Stimulated activated CD4-positive, alpha-beta T cell treated with anti-CD3 and anti-CD28 coated beads, Interleukin-1b, Interleukin-23, amount 100 ng/mL, for 48 hours (primary cell): ENCODE measurements around the gene TXNRD1.
"Not testable (repeated sequence)": the region's sequence is repeated elsewhere in the genome, so short reads cannot be mapped to it uniquely, and the experiment has no call there.

Experiments used
- DNase-seq: peaks from one replicate; pipeline ENCODE4 v3.0.0-alpha.2; 2020

TXNRD1 gene

DNA sequence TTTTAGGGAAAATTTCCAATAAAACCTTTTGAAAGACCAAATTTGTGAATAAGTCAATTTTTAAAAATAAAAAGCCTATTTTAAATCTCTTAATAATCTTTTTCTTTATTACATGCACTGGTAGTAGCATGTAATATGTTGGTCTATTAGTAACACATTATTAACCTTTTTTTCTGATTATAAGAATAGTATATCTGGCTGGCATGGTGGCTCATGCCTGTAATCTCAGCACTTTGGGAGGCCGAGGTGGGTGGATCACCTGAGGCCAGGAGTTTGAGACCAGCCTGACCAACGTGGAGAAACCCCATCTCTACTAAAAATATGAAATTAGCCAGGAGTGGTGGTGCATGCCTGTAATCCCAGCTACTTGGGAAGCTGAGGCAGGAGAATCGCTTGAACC, 116.7 kb downstream of the TXNRD1 start:
- DNase-seq: not testable (repeated sequence)

DNA sequence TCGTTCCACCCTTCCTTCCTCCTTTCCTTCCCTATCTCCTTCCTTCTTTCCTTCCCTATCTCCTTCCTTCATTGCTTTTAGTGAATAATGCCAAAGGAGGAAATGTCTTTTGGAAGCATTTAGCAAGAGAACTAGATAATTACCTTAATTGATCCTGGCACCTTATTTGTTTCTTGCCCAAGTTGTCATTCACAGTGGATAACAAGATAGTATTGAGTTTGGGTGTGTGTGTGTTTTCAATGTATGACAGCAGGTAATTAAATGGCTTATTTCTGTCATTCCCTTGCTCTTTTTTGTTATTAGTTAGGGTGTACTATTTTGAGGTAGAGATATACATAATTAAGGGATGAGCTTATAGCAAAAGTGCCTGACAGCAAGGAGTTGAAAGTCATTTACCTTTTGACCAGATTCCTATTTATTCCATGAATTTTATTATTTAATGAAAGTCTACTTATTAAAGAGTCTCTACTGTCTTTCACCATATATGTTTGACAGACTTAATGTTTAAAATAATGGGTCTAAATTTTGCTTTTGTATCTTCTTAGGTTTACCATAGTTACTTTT, 118.2 kb downstream of the TXNRD1 start:
- DNase-seq: no peak

- DNase-seq: no peak
Measured at GRCh38 chr12:104334581-104334980, 119.0 kb downstream of the TXNRD1 start.

GRCh38 chr12:104336115-104336514, 120.5 kb downstream of the TXNRD1 start:
- DNase-seq: no peak

- DNase-seq: no peak
Measured at GRCh38 chr12:104337030-104337558, 121.5 kb downstream of the TXNRD1 start.

- no peak for DNase-seq
Measured at GRCh38 chr12:104339663-104340062, 124.1 kb downstream of the TXNRD1 start.

DNA sequence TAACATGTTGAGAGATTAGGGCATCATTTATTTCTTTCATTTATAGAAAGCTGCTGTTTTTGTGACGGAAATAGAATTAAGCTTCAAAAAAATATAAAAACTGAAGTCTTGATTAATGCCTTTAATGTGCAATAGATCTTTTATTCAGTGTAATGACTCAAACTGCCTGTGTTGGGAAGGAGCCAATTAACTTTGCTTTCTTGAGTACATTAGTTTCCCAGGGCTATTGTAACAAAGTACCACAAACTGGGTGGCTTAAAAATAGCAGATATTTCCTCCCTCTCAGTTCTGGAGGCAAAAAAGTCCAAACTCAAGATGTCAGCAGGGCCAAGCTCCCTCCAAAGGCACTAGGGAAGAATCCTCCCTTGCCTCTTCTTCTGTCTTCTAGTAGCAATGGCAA, 124.6 kb downstream of the TXNRD1 start:
- DNase-seq: no peak

GRCh38 chr12:104340925-104341611, 125.5 kb downstream of the TXNRD1 start:
- DNase-seq: no peak

GRCh38 chr12:104342147-104342546, 126.6 kb downstream of the TXNRD1 start:
- no peak for DNase-seq

GRCh38 chr12:104342635-104343249, 127.2 kb downstream of the TXNRD1 start:
- DNase-seq: no peak

- DNase-seq: no peak
Measured at GRCh38 chr12:104344682-104345081, 129.1 kb downstream of the TXNRD1 start.

- DNase-seq: no peak
Measured at GRCh38 chr12:104345234-104346066, 129.9 kb downstream of the TXNRD1 start.

- DNase-seq: no peak
Measured at GRCh38 chr12:104347374-104348075, 131.9 kb downstream of the TXNRD1 start.

DNA sequence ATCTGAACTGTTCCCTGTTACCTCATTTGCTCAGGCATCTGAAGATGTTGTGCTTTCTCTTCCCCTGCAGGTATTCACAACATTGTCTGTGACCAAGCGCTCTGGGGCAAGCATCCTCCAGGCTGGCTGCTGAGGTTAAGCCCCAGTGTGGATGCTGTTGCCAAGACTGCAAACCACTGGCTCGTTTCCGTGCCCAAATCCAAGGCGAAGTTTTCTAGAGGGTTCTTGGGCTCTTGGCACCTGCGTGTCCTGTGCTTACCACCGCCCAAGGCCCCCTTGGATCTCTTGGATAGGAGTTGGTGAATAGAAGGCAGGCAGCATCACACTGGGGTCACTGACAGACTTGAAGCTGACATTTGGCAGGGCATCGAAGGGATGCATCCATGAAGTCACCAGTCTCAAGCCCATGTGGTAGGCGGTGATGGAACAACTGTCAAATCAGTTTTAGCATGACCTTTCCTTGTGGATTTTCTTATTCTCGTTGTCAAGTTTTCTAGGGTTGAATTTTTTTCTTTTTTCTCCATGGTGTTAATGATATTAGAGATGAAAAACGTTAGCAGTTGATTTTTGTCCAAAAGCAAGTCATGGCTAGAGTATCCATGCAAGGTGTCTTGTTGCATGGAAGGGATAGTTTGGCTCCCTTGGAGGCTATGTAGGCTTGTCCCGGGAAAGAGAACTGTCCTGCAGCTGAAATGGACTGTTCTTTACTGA, 132.9 kb downstream of the TXNRD1 start:
- no peak for DNase-seq

GRCh38 chr12:104348994-104349494, 133.5 kb downstream of the TXNRD1 start:
- no peak for DNase-seq

GRCh38 chr12:104350211-104351056, 134.9 kb downstream of the TXNRD1 start:
- DNase-seq: no peak

DNA sequence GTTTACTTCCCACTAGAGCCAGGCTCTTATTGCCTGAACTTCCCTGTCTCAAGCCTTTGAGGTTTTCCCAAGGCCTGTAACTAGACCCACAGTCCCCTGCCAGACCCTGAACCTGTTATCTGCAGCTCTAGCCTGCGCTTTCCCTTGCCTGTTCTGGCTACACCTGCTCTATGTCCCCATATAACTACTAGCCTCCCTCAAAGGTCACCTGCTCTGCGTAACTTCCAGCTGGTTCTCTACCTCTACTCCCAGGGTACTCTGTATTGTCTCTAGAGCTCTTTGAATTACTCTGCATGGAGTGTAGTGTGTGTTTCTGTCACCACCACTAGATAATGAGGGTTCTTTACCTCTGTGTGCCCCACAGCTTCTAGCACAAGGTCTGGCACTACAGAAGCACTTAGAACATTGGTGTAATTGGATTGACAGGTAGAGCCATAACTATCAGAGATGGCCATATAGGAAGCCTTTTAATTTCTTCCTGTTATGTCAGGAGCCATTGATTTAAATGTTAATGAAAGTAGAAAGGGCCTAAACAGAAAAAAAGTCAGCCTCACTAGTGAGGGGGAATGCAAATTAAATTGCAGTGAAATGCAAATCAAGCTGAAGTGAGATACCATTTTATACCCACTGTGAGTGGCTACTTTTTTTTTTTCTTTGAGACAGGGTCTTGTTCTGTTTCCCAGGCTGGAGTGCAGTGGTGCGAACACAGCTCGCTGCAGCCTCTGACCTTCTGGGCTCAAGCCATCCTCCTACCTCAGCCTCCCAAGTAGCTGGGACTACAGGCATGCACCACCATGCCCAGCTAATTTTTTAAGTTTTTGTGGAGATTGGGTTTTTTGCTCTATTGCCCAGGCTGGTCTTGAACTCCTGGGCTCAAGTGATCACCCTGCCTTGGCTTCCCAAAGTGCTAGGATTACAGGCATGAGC, 135.7 kb downstream of the TXNRD1 start:
- no peak for DNase-seq

GRCh38 chr12:104352106-104352713, 136.6 kb downstream of the TXNRD1 start:
- no peak for DNase-seq
